HEK293T (cell line): ENCODE data around the gene SENP1.

Source experiments
- CTCF ChIA-PET: fragments of 350-600 bp; formaldehyde crosslinking; extraction: SDS; loops from one replicate; lab custom pipeline; 2021; ENCODE audit warnings: antibody characterized with exemption, inconsistent platforms; lab: Yijun Ruan, JAX
- POLR2A ChIA-PET: fragments of 350-600 bp; formaldehyde crosslinking; extraction: SDS; loops from one replicate; lab custom pipeline; 2020; ENCODE audit warnings: antibody characterized with exemption, inconsistent platforms; lab: Yijun Ruan, JAX
- DNase-seq: peaks from one replicate; pipeline ENCODE4 v3.0.0; 2012; ENCODE audit warnings: mixed read lengths; ENCODE audit errors: extremely low spot score
- ARNT ChIP-seq: fragments of 450-650 bp; IDR thresholded peaks from 2 replicates; pipeline ENCODE4 v1.6.1; 2017; ENCODE audit warnings: mild to moderate bottlenecking
- BHLHE40 ChIP-seq: fragments of 450-650 bp; IDR thresholded peaks from 2 replicates; pipeline ENCODE4 v1.6.1; 2016; ENCODE audit warnings: mild to moderate bottlenecking, moderate library complexity, borderline replicate concordance
- CTBP1 ChIP-seq: fragments of 450-650 bp; IDR thresholded peaks from 2 replicates; pipeline ENCODE4 v1.6.1; 2016; ENCODE audit warnings: borderline replicate concordance
- ELF4 ChIP-seq: fragments of 450-650 bp; IDR thresholded peaks from 2 replicates; pipeline ENCODE4 v1.6.1; 2017; ENCODE audit warnings: antibody characterized with exemption
- FOXA1 ChIP-seq: fragments of 450-650 bp; IDR thresholded peaks from 2 replicates; pipeline ENCODE4 v1.6.1; 2016; ENCODE audit warnings: mild to moderate bottlenecking
- FOXK2 ChIP-seq: fragments of 450-650 bp; IDR thresholded peaks from 2 replicates; pipeline ENCODE4 v1.6.1; 2016; ENCODE audit warnings: mild to moderate bottlenecking
- FOXM1 ChIP-seq: fragments of 450-650 bp; IDR thresholded peaks from 2 replicates; pipeline ENCODE4 v1.6.1; 2017; ENCODE audit warnings: mild to moderate bottlenecking, borderline replicate concordance
- HDGF ChIP-seq: fragments of 450-650 bp; IDR thresholded peaks from 2 replicates; pipeline ENCODE4 v1.6.1; 2017; ENCODE audit warnings: antibody characterized with exemption, borderline replicate concordance
- L3MBTL2 ChIP-seq: fragments of 450-650 bp; conservative IDR thresholded peaks from 2 replicates; pipeline ENCODE4 v1.6.1; 2016; ENCODE audit warnings: mild to moderate bottlenecking
- LEF1 ChIP-seq: fragments of 450-650 bp; IDR thresholded peaks from 2 replicates; pipeline ENCODE4 v1.6.1; 2017; ENCODE audit warnings: mild to moderate bottlenecking, borderline replicate concordance
- NFRKB ChIP-seq: fragments of 450-650 bp; IDR thresholded peaks from 2 replicates; pipeline ENCODE4 v1.6.1; 2016; ENCODE audit warnings: mild to moderate bottlenecking, moderate library complexity
- SP1 ChIP-seq: fragments of 450-650 bp; IDR thresholded peaks from 2 replicates; pipeline ENCODE4 v1.6.1; 2017
- SUZ12 ChIP-seq: fragments of 450-650 bp; IDR thresholded peaks from 2 replicates; pipeline ENCODE4 v1.6.1; 2016; ENCODE audit warnings: mild to moderate bottlenecking
- TARDBP ChIP-seq: fragments of 450-650 bp; IDR thresholded peaks from 2 replicates; pipeline ENCODE4 v1.6.1; 2016
- ZNF384 ChIP-seq: fragments of 450-650 bp; IDR thresholded peaks from 2 replicates; pipeline ENCODE4 v1.6.1; 2016
- TF ChIP-seq, protein P1 (sequence below): fragments of 450-650 bp; IDR thresholded peaks from 2 replicates; pipeline ENCODE4 v1.6.1; 2016

SENP1 gene

DNA sequence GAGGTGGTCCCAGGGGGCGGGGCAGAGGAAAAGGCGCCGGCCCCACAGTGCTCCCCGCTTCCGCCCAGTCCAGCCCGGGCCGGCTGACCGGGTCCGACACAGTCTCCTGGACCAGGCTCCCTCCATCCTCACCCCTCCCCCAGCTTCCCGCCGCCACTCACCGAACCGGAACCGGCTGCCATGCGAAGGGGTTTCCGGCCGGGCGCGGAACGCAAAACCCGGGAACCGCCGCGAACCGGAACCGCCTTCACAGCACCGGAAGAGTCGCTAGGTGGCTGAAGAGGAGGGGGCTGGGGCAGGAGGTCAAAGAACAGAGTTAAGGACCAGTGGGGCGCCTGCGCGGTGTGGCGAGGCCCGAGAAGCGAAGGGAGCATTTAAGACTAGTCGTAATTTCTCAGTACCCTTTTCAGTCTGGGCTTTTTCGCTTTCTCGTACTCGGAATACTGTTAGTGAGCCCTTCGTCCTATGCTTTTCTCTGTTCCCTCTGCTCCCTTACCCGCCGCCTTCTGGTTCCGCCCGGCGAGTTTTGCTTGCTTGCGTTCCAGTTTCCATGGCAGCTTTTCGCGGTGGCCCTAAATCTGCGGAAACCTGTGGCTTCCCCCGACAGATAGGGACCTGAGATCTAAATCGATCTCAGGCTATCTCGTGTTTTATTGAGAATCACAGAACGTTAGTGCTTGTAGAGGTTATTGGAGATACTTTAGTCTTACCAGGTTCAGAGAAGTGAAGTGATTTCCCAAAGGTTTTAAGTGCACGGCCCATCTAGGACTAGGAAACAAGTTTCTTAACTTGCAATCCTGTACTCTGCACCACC, at the start of gene SENP1:
TSS of gene SENP1 (minus strand) at position 213 of the 814 bp plus-strand sequence. CDS start 4,607 bp downstream, outside the sequence.
- ChIA-PET POLR2A (interaction anchor here (0.9 to 4.7 kb wide), 7 partner anchors 11 to 289 kb away, joined by 3 to 38 read pairs (median 4); partner anchors contain the start of genes ASB8 and PFKM), CTCF (no interaction called here)
- peak; percentile 80 for DNase-seq
- TF ChIP-seq ELF4 (peak; percentile 60; the same call in 1 of the 2 replicates), ARNT (no peak), L3MBTL2 (peak; percentile 32; the same call in 1 of the 2 replicates), CTBP1 (0 out of 2 replicates have a peak, but pooled peaks have one; percentile 6), NFRKB (peak; percentile 56; the same call in 1 of the 2 replicates)
- TF ChIP-seq, protein P1, sequence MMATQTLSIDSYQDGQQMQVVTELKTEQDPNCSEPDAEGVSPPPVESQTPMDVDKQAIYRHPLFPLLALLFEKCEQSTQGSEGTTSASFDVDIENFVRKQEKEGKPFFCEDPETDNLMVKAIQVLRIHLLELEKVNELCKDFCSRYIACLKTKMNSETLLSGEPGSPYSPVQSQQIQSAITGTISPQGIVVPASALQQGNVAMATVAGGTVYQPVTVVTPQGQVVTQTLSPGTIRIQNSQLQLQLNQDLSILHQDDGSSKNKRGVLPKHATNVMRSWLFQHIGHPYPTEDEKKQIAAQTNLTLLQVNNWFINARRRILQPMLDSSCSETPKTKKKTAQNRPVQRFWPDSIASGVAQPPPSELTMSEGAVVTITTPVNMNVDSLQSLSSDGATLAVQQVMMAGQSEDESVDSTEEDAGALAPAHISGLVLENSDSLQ: peak; percentile 76

DNA sequence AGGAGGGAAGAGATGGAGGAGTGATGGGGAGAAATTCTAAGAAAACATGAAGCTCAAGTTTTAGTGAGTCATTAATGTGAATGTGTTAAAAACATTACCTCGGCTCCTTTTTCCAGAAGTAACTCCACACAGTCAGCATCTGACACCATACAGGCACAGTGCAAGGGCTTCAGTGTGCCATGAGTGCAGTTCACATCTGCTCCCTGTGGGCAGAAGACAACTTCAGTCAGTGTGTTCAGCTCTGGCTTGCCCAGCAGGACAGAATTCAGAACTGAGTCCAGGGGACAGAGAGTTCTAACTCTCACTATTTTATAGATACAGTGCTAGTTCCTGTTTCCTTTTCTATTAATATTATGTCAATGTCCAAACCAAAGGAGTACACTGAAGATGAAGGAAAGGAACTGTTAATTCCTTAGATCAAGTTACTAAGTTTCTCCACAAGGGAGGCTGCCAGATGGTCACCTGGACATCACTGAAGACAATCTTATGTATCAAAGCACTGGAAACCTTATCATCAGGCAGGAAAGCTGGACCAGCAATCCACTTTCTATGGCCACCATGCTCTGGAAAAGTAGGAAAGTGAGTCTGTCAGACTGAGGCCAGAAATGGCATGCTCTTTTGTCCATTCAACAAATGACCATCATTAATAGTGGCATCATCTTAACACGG, 45.4 kb upstream of the SENP1 start:
- ChIA-PET POLR2A (interaction anchor here (1.6 kb wide), 1 partner anchor 31 kb away, joined by 5 read pairs; the partner anchor contains the start of gene PFKM), CTCF (interaction anchor here (0.7 kb wide), 1 partner anchor 471 kb away, joined by 3 read pairs; no protein-coding TSS in a partner anchor)
- no peak for DNase-seq

DNA sequence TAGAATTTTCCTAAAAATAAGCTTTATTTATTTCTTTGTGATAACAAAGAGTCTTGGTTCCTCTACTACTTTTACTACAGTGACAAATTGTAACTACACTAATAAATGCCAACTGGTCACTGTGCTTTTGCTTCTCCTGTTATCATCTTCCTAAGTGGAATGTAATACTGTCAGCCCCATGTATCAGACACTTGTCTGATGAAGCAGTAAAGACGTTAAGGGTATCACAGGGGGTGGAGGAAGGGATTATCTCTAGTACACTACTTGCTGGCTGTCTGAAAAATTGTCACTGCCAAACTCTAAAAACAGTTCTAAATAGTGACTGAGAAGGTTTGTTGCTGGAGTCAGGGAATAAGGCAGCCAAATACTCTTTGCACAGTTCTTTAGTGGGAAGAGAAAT, 40.1 kb upstream of the SENP1 start:
- CTCF ChIA-PET: interaction anchor here (1.2 kb wide), 1 partner anchor 11 kb away, joined by 3 read pairs; the partner anchor contains the start of gene ASB8
- no peak for TF ChIP-seq SUZ12
- TF ChIP-seq FOXA1: no peak
- no peak for TF ChIP-seq FOXK2
- no peak for TF ChIP-seq ELF4
- no peak for TF ChIP-seq BHLHE40
- no peak for TF ChIP-seq ZNF384
- TF ChIP-seq TARDBP: no peak
- no peak for TF ChIP-seq FOXM1
- no peak for TF ChIP-seq NFRKB
- TF ChIP-seq, protein P1: no peak
- TF ChIP-seq L3MBTL2: no peak
- no peak for TF ChIP-seq LEF1
- TF ChIP-seq SP1: no peak
- no peak for TF ChIP-seq ARNT
- TF ChIP-seq CTBP1: no peak
- TF ChIP-seq HDGF: no peak
- POLR2A ChIA-PET: interaction anchor here (1.5 kb wide), 1 partner anchor 11 kb away, joined by 6 read pairs; the partner anchor contains the start of gene ASB8
- DNase-seq: no peak

More for the DNA sequence above, 45.4 kb upstream of the SENP1 start:
- TF ChIP-seq FOXM1: no peak
- TF ChIP-seq SUZ12: no peak
- no peak for TF ChIP-seq FOXA1
- TF ChIP-seq CTBP1: no peak
- TF ChIP-seq ARNT: no peak
- no peak for TF ChIP-seq SP1
- TF ChIP-seq HDGF: no peak

DNA sequence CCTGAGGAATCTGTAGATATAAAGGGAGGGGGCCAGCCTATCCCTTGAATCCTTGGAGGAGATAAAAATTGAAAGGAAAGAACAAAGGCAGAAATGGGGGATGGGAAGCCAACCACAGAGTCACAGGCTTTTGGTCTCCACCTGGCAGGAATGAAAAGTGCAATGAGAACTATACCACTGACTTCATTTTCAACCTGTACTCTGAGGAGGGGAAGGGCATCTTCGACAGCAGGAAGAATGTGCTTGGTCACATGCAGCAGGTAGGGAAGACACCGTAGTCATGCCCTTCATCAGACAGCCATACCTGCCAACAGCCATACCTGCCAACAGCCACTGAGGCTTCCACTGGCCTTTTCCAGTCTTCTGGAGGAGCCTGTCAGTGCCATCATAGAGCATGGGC, 38.0 kb upstream of the SENP1 start:
- ChIA-PET POLR2A (no interaction called here), CTCF (no interaction called here)
- no peak for DNase-seq
- TF ChIP-seq ELF4 (no peak), CTBP1 (no peak), FOXK2 (no peak), LEF1 (no peak), FOXM1 (no peak), L3MBTL2 (no peak), NFRKB (no peak), ZNF384 (no peak), TARDBP (no peak), ARNT (no peak), HDGF (no peak), SP1 (no peak), FOXA1 (no peak), BHLHE40 (no peak), SUZ12 (no peak)
- TF ChIP-seq, protein P1: no peak

DNA sequence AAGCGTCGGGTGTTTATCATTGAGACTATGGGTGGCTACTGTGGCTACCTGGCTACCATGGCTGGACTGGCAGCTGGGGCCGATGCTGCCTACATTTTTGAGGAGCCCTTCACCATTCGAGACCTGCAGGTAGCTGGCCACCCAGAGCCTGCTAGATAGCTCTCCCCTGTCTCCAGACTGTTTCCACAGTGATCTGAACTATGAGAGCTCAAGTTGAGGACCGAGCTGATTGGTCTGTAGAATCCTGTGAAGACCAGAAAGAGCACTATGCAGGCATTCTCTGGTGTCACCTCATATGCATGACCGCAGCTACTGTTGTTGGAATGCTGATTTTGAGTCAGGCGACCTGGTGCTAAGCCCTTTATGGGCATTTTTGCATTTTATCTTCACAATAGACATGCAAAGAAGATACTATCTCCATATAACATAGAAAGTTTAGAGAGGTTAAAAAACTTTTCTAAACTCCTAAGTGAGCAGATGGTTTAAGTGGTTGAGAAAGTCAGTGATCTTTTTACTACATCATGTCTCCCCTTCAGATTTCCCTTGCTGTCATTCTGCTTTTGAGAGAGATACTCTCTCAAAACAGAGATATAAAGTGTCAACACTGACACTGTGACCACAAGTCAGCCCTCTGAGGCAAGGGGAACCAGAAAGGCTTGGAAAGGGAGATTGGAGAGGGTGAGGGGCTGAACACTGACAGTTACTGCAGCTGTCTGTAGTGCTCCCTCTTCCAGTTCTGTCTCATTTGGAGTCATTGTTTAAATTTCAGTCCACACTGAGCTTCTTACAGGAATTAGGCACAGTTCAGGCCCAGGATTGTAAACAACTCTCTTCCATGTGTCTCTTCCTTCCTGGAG, 37.2 kb upstream of the SENP1 start:
- ChIA-PET CTCF (no interaction called here), POLR2A (interaction anchor here (1.0 to 1.5 kb wide), 2 partner anchors 9 to 14 kb away, joined by 3 to 5 read pairs; partner anchors contain the start of gene ASB8)
- no peak for DNase-seq
- TF ChIP-seq BHLHE40: no peak
- no peak for TF ChIP-seq HDGF
- TF ChIP-seq LEF1: no peak
